ENCODE data around the gene TRABD2B.
A peak's percentile ranks its signal among the peaks of the same experiment; 100 is the strongest.

The TRABD2B gene

DNA sequence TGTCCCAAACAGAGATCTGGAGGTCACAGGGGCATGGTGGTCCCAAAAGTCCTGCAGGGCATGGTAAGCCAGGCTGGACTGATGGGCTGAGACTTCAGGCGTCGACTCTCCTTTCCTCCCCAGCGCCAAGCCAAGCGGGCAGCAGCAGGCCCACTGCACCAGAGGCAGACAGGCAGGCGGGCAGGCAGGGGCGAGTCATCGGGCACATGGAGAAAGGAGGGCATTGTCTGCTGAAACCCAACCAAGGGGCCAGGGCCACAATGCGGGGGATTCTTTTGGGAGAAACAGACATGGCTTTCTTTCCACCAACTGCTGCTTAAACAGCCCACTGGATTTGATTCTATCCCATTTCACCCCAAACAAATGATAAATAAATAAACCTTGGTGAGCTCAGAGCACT, 46.2 kb downstream of the TRABD2B start:
- TF ChIP-seq, protein P1, sequence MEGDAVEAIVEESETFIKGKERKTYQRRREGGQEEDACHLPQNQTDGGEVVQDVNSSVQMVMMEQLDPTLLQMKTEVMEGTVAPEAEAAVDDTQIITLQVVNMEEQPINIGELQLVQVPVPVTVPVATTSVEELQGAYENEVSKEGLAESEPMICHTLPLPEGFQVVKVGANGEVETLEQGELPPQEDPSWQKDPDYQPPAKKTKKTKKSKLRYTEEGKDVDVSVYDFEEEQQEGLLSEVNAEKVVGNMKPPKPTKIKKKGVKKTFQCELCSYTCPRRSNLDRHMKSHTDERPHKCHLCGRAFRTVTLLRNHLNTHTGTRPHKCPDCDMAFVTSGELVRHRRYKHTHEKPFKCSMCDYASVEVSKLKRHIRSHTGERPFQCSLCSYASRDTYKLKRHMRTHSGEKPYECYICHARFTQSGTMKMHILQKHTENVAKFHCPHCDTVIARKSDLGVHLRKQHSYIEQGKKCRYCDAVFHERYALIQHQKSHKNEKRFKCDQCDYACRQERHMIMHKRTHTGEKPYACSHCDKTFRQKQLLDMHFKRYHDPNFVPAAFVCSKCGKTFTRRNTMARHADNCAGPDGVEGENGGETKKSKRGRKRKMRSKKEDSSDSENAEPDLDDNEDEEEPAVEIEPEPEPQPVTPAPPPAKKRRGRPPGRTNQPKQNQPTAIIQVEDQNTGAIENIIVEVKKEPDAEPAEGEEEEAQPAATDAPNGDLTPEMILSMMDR (IDR thresholded peaks at IDR 0.05; ENCODE audit: control insufficient read depth, extremely low read depth, insufficient read depth): no peak
- H3K4me3 ChIP-seq (ENCODE audit: low read depth, low read length): no peak overlapping the region
- no peak for DNase-seq (ENCODE audit: low read depth)

DNA sequence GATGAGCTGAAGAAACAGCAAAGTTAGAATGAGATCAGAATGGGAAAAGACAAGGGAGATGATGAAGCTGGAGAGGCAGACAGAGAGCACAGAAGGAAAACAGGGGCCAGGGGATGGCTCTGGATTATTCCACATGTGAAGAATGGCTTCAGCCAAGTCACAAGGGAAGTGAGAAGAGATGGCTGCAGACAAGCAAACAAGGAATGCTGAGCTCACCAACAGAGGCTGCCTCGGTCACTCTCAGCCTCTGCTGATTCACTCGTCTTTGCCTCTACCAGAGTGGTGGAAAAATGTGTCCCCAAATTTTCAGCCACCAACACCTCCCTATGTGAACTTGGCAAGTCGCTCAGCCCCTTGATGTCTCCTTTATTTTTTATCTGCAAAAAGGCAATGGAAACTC, 46.7 kb downstream of the TRABD2B start:
- no peak overlapping the region for H3K4me3 ChIP-seq (ENCODE audit: low read depth, low read length)
- no peak for DNase-seq (ENCODE audit: low read depth)
- TF ChIP-seq, protein P1 (IDR thresholded peaks at IDR 0.05; ENCODE audit: control insufficient read depth, extremely low read depth, insufficient read depth): no peak

DNA sequence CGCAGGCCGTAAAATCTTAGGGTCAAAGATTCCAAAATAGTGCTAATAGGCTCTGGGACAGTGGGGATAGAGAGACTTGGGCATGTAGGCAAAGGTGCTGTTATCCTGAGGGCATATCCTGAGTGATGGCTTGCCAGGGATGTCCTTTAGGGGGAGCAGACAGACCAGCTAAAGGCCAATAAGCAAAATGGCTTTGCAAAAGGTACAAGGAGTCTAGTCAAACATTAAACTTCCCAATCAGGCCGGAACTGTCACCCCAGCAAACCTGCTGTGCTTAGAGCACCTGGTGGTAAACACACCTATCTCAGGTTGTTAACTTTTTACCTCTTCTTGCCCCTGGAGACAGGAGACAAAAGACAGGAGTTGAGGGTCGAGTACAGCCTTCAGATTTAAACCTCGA, 49.1 kb downstream of the TRABD2B start:
- TF ChIP-seq, protein P1 (IDR thresholded peaks at IDR 0.05; ENCODE audit: control insufficient read depth, extremely low read depth, insufficient read depth): 0 out of 2 replicates have a peak, but pooled peaks have one; percentile 15
- no peak overlapping the region for H3K4me3 ChIP-seq (ENCODE audit: low read depth, low read length)
- DNase-seq (ENCODE audit: low read depth): no peak

DNA sequence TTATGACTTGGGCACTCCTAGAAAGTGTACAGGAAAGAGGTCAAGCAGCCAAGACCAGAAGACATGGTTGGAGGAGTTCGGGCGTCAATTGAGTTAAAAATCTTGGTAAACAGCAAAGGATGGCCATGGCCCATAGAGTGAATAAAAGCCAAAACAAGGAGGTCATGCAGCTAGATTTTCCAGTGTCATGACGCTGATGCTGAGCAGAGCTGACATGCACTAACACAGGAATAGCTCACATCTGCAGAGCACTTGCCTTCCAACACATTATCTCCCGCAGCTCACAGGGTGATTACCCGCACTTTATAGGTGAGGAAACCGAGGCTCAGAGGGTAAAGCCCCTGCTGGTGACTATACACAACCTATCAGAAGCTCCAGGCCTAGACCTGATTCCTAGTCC, 49.7 kb downstream of the TRABD2B start:
- no peak for DNase-seq (ENCODE audit: low read depth)
- H3K4me3 ChIP-seq (ENCODE audit: low read depth, low read length): no peak overlapping the region
- TF ChIP-seq, protein P1 (IDR thresholded peaks at IDR 0.05; ENCODE audit: control insufficient read depth, extremely low read depth, insufficient read depth): no peak

DNA sequence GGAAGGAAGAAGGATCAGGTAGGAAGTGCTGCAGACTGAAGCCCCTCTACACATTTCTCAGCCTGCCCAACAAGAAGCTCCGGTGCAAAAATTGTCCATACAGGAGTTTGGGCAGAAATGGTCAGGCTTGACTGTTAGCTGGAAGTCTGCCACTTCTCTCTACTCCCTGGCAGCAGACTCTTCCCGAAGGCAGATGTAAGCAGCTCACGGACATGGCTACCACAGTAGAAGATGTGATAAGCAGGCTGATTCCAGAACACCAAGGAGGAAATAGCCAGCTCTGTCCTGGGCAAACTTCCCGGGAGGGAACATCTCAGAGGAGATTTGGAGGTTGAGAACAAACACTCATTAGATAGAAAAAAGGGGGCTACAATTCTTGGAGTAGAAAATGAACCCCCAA, 52.6 kb downstream of the TRABD2B start:
- DNase-seq (ENCODE audit: low read depth): no peak
- TF ChIP-seq, protein P1 (IDR thresholded peaks at IDR 0.05; ENCODE audit: control insufficient read depth, extremely low read depth, insufficient read depth): no peak
- no peak overlapping the region for H3K4me3 ChIP-seq (ENCODE audit: low read depth, low read length)

DNA sequence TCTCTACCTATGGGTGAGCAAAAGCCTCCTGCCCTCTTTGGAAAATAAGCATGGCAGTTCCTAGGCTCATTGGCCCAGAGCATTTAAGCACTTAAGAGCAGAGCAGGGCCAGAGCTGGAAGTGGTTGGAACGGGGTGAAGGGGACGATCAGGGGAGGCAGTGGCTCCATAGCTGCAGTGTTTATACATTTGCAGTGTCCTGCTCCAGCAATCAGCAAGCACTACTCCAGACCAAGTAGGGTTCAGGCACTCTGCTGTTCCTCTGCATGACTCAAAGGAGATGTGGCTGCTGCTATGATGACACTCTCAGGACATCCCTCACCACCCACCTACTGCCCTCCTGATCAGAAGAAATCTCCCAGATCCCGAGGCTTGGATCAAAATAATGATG, 55.0 kb downstream of the TRABD2B start:
- no peak overlapping the region for H3K4me3 ChIP-seq (ENCODE audit: low read depth, low read length)
- no peak for DNase-seq (ENCODE audit: low read depth)
- TF ChIP-seq, protein P1 (IDR thresholded peaks at IDR 0.05; ENCODE audit: control insufficient read depth, extremely low read depth, insufficient read depth): no peak

DNA sequence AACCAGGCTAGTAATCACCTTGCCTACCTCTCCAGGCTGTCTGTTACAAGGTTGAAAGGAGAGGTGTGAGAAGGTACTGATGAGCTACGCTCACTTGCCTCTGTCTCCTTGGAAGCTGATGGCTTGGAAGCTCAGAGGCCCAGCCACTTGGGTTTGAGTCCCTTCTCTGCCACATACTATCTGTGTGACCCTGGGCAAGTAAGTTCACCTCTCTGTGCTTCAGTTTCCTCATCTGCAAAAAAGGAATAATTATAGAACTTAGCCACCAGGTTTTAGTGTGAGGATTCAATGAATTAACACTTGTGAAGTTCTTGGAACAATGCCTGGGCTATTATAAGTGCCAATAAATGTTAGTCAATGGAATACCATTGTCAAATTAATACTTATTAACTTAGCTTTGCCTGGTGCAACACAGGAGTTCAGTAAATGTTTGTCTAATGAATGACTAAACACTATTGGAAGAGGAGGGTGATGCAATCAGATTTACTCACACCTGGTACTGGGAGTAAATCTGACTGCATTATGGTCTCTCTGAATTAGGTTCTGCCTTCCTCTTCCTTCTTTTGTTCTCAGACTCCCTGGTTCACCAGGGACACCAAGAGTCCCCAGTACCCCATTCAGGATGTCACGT, 55.5 kb downstream of the TRABD2B start:
- no peak overlapping the region for H3K4me3 ChIP-seq (ENCODE audit: low read depth, low read length)
- TF ChIP-seq, protein P1 (IDR thresholded peaks at IDR 0.05; ENCODE audit: control insufficient read depth, extremely low read depth, insufficient read depth): no peak
- DNase-seq (ENCODE audit: low read depth): peak; percentile 41
